ENCODE data around the gene FAM163A.

The FAM163A gene

DNA sequence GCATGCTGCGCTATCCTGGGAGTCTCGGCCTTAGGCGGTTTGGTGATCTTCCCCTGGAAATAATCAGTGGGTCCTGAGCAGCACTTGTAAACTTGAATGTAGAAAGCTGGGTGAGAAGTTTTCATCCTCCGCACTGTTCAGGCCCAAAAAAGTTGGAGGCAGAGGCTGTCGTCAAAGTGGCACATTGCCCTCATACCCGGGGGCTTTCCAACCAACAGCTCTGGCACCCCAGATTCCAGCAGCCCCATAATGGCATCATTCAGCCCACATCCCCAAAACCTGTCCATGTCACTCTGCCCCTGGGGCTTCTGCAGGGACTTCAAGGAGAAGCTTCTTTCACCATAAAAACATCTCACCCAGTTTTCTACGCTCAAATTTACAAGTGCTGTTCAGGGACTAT lies 75.2 kb downstream of the FAM163A start:
- no peak overlapping the region for H3K4me3 ChIP-seq (ENCODE audit: low read depth, low read length)
- TF ChIP-seq, protein P1, sequence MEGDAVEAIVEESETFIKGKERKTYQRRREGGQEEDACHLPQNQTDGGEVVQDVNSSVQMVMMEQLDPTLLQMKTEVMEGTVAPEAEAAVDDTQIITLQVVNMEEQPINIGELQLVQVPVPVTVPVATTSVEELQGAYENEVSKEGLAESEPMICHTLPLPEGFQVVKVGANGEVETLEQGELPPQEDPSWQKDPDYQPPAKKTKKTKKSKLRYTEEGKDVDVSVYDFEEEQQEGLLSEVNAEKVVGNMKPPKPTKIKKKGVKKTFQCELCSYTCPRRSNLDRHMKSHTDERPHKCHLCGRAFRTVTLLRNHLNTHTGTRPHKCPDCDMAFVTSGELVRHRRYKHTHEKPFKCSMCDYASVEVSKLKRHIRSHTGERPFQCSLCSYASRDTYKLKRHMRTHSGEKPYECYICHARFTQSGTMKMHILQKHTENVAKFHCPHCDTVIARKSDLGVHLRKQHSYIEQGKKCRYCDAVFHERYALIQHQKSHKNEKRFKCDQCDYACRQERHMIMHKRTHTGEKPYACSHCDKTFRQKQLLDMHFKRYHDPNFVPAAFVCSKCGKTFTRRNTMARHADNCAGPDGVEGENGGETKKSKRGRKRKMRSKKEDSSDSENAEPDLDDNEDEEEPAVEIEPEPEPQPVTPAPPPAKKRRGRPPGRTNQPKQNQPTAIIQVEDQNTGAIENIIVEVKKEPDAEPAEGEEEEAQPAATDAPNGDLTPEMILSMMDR (IDR thresholded peaks at IDR 0.05; ENCODE audit: borderline replicate concordance, insufficient read depth, low read depth, low read length), result no peak

DNA sequence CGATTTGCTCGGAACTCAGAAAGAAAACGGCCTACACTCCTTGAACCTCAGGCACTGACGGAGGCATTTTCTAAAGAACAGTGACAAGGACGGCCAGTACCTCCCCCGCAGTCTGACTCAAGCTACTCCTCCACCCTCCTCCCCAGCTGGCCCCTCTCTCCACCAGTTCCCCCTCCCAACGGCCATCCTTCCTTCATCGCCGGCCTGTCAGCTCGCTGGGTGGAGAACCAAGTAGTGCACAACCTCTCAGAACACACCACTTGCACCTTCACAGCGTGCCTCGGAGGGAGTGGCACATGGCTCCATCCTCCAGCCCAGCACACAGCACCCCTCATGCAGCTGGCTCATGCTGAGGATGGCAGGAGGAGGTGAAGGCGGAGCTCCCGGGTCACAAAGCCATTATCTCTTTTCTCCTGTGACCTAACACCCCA lies 75.7 kb downstream of the FAM163A start:
- TF ChIP-seq, protein P1 (IDR thresholded peaks at IDR 0.05; ENCODE audit: borderline replicate concordance, insufficient read depth, low read depth, low read length), result no peak
- H3K4me3 ChIP-seq (ENCODE audit: low read depth, low read length), result no peak overlapping the region

DNA sequence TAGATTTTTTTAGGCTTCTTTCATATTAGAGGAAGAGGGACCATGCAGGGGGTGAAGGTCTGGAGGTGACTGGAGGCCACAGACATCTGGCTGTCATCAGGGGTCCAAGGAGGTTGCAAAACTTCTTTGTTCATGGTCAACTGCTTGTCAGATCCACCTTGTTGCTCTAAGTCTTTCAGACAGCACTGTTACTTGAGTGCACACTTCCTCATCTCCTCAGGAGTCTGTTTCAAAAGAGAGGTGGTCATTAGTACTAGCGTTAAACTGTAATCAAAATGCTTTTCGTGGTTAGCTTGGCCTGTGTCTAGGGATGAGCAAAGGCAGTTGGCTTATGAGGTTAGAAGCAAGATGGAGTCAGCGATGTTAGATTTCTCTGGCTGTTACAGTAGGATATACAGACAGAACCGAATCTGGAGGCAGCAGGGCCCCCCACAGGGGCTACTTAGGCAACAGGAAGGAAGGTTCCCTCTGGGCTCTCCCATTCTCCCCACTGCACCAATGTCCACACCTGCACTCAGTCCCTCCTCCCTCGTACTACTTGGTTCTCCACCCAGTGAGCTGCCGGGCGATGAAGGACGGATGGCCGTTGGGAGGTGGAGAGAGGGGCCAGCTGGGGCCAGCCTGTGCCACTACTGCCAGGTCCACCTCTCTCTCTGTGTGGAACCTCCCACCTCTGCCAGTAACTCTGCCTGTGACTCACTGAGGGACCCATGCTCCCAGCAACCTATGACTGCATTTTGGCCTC lies 77.3 kb downstream of the FAM163A start:
- no peak overlapping the region for H3K4me3 ChIP-seq (ENCODE audit: low read depth, low read length)
- TF ChIP-seq, protein P1 (IDR thresholded peaks at IDR 0.05; ENCODE audit: borderline replicate concordance, insufficient read depth, low read depth, low read length), result no peak

DNA sequence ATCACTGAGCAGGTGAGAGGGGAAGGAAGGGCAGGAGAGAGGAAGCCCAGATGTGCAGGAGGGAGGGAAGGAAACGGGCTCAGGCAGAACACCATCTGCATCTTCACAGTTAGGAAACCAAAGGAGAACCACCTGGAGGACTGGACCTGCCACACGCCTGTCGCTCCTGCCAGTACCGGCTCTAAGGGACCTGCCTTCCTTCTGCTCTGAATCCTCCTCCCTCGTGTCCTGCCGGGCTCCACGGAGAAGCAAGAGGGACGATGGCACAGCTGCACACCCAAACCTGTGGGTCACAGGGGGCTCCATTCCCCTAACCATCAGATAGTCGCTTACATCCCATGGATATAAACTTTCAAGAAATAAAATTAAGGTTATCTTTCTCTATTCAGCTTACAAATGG lies 78.4 kb downstream of the FAM163A start:
- TF ChIP-seq, protein P1 (IDR thresholded peaks at IDR 0.05; ENCODE audit: borderline replicate concordance, insufficient read depth, low read depth, low read length), result no peak
- H3K4me3 ChIP-seq (ENCODE audit: low read depth, low read length), result no peak overlapping the region

- TF ChIP-seq, protein P1 (IDR thresholded peaks at IDR 0.05; ENCODE audit: borderline replicate concordance, insufficient read depth, low read depth, low read length), result no peak
- H3K4me3 ChIP-seq (ENCODE audit: low read depth, low read length), result no peak overlapping the region
Measured at GRCh38 chr1:179822065-179822464, 79.0 kb downstream of the FAM163A start.

DNA sequence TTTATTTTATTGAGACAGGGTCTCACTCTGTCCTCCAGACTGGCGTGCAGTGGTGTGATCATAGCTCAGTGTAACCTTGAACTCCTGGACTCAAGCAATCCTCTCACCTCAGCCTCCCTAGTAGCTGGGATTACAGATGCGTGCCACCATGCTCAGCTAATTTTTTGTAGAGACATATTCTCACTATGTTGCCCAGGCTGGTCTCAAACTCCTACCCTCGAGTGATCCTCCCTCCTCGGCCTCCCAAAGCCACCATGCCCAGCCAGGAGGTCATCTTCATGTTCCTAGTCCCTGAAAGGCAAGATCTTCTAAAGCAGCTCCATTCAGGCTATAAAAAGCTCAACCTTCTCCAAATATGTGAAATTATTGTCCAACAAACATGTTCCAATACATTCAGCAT lies 80.6 kb downstream of the FAM163A start:
- H3K4me3 ChIP-seq (ENCODE audit: low read depth, low read length), result no peak overlapping the region
- TF ChIP-seq, protein P1 (IDR thresholded peaks at IDR 0.05; ENCODE audit: borderline replicate concordance, insufficient read depth, low read depth, low read length), result no peak

DNA sequence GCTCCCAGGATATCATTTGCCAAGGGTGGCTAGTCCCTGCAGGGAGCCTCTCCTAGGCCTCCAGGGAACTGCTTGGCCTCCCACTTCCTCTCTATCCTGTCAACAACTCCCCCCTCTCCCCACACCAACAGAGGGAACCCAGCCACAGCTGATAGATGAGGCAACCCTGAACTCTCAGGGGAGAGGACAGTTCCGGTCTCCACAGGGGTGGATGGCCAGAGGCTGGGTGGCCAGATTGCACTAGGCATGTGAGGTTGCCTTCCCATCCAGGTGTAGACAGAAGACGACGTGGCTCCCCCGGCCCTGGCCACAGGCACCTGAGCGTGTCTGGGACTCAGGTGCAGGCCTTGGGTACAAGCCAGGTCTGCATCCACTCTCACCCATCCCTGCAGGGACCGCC lies 81.2 kb downstream of the FAM163A start:
- TF ChIP-seq, protein P1 (IDR thresholded peaks at IDR 0.05; ENCODE audit: borderline replicate concordance, insufficient read depth, low read depth, low read length), result no peak

More for the DNA sequence above, 81.2 kb downstream of the FAM163A start:
- no peak overlapping the region for H3K4me3 ChIP-seq (ENCODE audit: low read depth, low read length)
